Fibroblast of the aortic adventitia (primary cell): ENCODE data around the gene ZDHHC13. TPM values are rescaled to one million over a fixed set of nuclear protein-coding genes. Genes with fewer than 3 reads are reported as not detected.

Source experiments
- DNase-seq: peaks from one replicate; pipeline ENCODE4 v3.0.0-alpha.2; 2010; ENCODE audit warnings: low read depth
- H3K4me3 ChIP-seq: 2 replicates; pipeline ENCODE4 v1.5.1; 2011; ENCODE audit warnings: low read depth, mild to moderate bottlenecking, control low read depth, low read length, moderate library complexity
- CTCF ChIP-seq: IDR thresholded peaks from 2 replicates; pipeline ENCODE4 v1.5.1; 2011; ENCODE audit warnings: mild to moderate bottlenecking, low read length, control low read depth, inconsistent platforms; ENCODE audit not compliant: insufficient read depth
- total RNA-seq: library from RNA; depleted of rRNA; stranded (reverse); fragments of >200 nt; gene quantifications from 2 replicates; pipeline ENCODE4 v1.2.3, GENCODE V29; 2012; ENCODE audit warnings: low replicate concordance

The ZDHHC13 gene
- total RNA-seq, 1 donor = 18.6 TPM

GRCh38 chr11:19077965-19078364 is 39.0 kb upstream of the ZDHHC13 start:
- no peak for DNase-seq
- no peak overlapping the region for H3K4me3 ChIP-seq
- TF ChIP-seq CTCF = no peak

- no peak for TF ChIP-seq CTCF
- peak; percentile 92 for DNase-seq
- H3K4me3 ChIP-seq = no peak overlapping the region
Measured at GRCh38 chr11:19079643-19080440, 37.1 kb upstream of the ZDHHC13 start.

GRCh38 chr11:19080579-19080993 is 36.4 kb upstream of the ZDHHC13 start:
- no peak overlapping the region for H3K4me3 ChIP-seq
- peak; percentile 62 for DNase-seq
- TF ChIP-seq CTCF = no peak

- no peak for DNase-seq
- no peak overlapping the region for H3K4me3 ChIP-seq
- TF ChIP-seq CTCF = no peak
Measured at GRCh38 chr11:19083166-19083565, 33.8 kb upstream of the ZDHHC13 start.

GRCh38 chr11:19084661-19085315 is 32.2 kb upstream of the ZDHHC13 start:
- TF ChIP-seq CTCF = no peak
- DNase-seq = peak; percentile 40
- H3K4me3 ChIP-seq = no peak overlapping the region

GRCh38 chr11:19087658-19088057 is 29.3 kb upstream of the ZDHHC13 start:
- peak; percentile 83 for DNase-seq
- no peak for TF ChIP-seq CTCF
- H3K4me3 ChIP-seq = no peak overlapping the region
